Gastroesophageal sphincter (tissue), 4 donors: ENCODE measurements around the gene ARHGAP22. TPM values are rescaled to one million over a fixed set of nuclear protein-coding genes. Genes with fewer than 3 reads are reported as not detected.
A peak's percentile ranks its signal among the peaks of the same experiment; 100 is the strongest.

ENCODE experiments used
- ATAC-seq: fragments of 150-250 bp; one replicate; pipeline ENCODE4 v1.9.1; 2016; ENCODE audit warnings: mild to moderate bottlenecking, moderate library complexity
- H3K27ac ChIP-seq, 4 donors: fragments of 200-600 bp; sonication (generic) in 3 of 4; 1 replicate in 3 of 4; 2 replicates in 1 of 4; pipeline ENCODE4 v1.5.1; 2016 to 2019
- H3K27me3 ChIP-seq: fragments of 200-600 bp; sonication (generic); one replicate; pipeline ENCODE4 v1.5.1; 2019
- H3K36me3 ChIP-seq, 2 donors: fragments of 200-600 bp; sonication (generic); one replicate each; pipeline ENCODE4 v1.5.1; 2019; ENCODE audit warnings: control low read depth in 1 of 2
- H3K4me1 ChIP-seq, 3 donors: fragments of 200-600 bp; sonication (generic); 1 replicate in 2 of 3; 2 replicates in 1 of 3; pipeline ENCODE4 v1.5.1; 2016 to 2019; ENCODE audit warnings: control low read depth in 2 of 3
- H3K4me3 ChIP-seq, 2 donors: fragments of 200-600 bp; sonication (generic); one replicate each; pipeline ENCODE4 v1.5.1; 2019; ENCODE audit warnings: mild to moderate bottlenecking in 1 of 2, moderate library complexity in 1 of 2
- H3K9me3 ChIP-seq, 3 donors: fragments of 200-600 bp; sonication (generic); one replicate each; pipeline ENCODE4 v1.5.1; 2017 to 2019; ENCODE audit warnings: control low read depth in 2 of 3
- EP300 ChIP-seq: sonication (generic); formaldehyde crosslinking; IDR thresholded peaks from one replicate; pipeline ENCODE4 v1.6.1; 2017; ENCODE audit warnings: antibody characterized with exemption, mild to moderate bottlenecking
- POLR2A ChIP-seq, 2 donors: fragments of 450-650 bp; IDR thresholded peaks; one replicate each; pipeline ENCODE4 v1.6.1; 2017; ENCODE audit warnings: antibody characterized with exemption in 2 of 2, mild to moderate bottlenecking in 2 of 2, moderate library complexity in 1 of 2
- POLR2AphosphoS5 ChIP-seq: sonication (generic); formaldehyde crosslinking; IDR thresholded peaks from one replicate; pipeline ENCODE4 v1.6.1; 2017; ENCODE audit warnings: antibody characterized with exemption
- WGBS, 2 donors: methylation state at CpG; one replicate each; pipeline ENCODE4 v1.1.5; 2018; ENCODE audit warnings: low coverage in 1 of 2; 5-methylcytosine and 5-hydroxymethylcytosine counted together
- total RNA-seq, 4 donors: library from RNA; depleted of rRNA; stranded (reverse); fragments of >200 nt; gene quantifications; one replicate each; pipeline ENCODE4 v1.1.0, GENCODE V29; 2016
- TF ChIP-seq, protein P1 (sequence below), 4 experiments: fragments of 200-600 bp in 2 of 4; fragments of 450-650 bp in 2 of 4; sonication (generic) in 1 of 4; IDR thresholded peaks; one replicate each; pipeline ENCODE4 v1.5.1; 2017 to 2019; ENCODE audit warnings: antibody characterized with exemption in 4 of 4, mild to moderate bottlenecking in 2 of 4, moderate library complexity in 2 of 4

The ARHGAP22 gene
- total RNA-seq, 4 donors from 2014 or later: 4.2 to 5.8 (median 5.1) TPM

DNA sequence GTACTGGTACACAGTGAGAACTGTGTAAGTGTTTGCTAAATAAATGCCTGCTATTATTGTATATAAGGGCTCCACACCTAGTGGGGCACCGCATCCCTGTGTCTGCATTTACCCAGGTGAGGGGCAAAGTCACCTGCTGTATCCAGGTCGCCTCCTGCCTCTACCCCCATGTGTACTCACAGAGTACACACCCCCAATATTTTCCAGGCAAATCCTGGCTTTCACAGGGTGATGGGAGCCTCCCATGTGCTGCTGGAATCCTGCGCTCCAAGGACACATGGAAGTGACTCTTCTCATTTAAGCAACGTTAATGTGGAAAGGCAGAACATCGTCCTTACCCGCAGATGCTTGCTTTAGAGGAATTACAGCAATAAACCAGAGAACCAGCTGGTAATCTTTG, 48.2 kb downstream of the ARHGAP22 start:
- no peak for ATAC-seq
- Histone ChIP-seq H3K27me3 (no peaks in the 10 kb centered on the region), H3K4me1 (peaks cover 0 to 33% (median 0%) of the 10 kb centered on the region in 3 donors), H3K4me3 (no peak overlapping the region), H3K27ac (no peak overlapping the region), H3K36me3 (no peaks in the 10 kb centered on the region), H3K9me3 (no peaks in the 10 kb centered on the region)
- WGBS, 2 donors: 100% methylated on average over 2 to 5 of the region's 6 CpGs
- TF ChIP-seq POLR2AphosphoS5 (no peak), EP300 (no peak), POLR2A (IDR thresholded peaks at IDR 0.05) (no peak)
- TF ChIP-seq, protein P1, sequence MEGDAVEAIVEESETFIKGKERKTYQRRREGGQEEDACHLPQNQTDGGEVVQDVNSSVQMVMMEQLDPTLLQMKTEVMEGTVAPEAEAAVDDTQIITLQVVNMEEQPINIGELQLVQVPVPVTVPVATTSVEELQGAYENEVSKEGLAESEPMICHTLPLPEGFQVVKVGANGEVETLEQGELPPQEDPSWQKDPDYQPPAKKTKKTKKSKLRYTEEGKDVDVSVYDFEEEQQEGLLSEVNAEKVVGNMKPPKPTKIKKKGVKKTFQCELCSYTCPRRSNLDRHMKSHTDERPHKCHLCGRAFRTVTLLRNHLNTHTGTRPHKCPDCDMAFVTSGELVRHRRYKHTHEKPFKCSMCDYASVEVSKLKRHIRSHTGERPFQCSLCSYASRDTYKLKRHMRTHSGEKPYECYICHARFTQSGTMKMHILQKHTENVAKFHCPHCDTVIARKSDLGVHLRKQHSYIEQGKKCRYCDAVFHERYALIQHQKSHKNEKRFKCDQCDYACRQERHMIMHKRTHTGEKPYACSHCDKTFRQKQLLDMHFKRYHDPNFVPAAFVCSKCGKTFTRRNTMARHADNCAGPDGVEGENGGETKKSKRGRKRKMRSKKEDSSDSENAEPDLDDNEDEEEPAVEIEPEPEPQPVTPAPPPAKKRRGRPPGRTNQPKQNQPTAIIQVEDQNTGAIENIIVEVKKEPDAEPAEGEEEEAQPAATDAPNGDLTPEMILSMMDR (IDR thresholded peaks at IDR 0.05): no peak

DNA sequence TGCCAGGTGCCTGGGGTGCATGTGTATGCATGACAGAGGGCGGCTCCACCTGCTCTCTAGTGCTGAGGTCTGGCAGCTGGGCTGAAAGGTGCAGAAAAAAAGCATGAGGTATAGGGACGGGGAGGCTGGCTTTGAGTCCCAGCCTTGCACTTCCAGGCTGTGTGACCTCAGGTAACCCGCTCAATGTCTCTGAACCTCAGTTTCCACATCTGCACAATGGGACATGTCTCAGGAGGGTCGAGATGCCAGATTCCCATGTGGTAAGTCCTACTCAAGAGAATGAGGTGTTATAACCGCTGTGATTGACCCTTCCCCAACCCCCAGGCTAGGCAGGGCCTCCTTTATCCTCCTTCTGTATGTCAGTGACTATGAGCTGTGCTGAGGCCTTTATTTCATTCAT, 48.8 kb downstream of the ARHGAP22 start:
- TF ChIP-seq EP300 (no peak), POLR2A (IDR thresholded peaks at IDR 0.05) (no peak)
- TF ChIP-seq, protein P1 (IDR thresholded peaks at IDR 0.05): no peak
- no peak overlapping the region for H3K4me3 ChIP-seq
- H3K27ac ChIP-seq: no peak overlapping the region
- H3K4me1 ChIP-seq: peaks cover 0 to 36% (median 0%) of the 10 kb centered on the region in 3 donors
- no peaks in the 10 kb centered on the region for H3K36me3 ChIP-seq
- H3K9me3 ChIP-seq: no peaks in the 10 kb centered on the region
- WGBS, 2 donors: 100% methylated on average over 4 of the region's 5 CpGs; no CpG with 5 or more reads in 1 of the 2 donors
- no peak for ATAC-seq
- H3K27me3 ChIP-seq: no peaks in the 10 kb centered on the region

DNA sequence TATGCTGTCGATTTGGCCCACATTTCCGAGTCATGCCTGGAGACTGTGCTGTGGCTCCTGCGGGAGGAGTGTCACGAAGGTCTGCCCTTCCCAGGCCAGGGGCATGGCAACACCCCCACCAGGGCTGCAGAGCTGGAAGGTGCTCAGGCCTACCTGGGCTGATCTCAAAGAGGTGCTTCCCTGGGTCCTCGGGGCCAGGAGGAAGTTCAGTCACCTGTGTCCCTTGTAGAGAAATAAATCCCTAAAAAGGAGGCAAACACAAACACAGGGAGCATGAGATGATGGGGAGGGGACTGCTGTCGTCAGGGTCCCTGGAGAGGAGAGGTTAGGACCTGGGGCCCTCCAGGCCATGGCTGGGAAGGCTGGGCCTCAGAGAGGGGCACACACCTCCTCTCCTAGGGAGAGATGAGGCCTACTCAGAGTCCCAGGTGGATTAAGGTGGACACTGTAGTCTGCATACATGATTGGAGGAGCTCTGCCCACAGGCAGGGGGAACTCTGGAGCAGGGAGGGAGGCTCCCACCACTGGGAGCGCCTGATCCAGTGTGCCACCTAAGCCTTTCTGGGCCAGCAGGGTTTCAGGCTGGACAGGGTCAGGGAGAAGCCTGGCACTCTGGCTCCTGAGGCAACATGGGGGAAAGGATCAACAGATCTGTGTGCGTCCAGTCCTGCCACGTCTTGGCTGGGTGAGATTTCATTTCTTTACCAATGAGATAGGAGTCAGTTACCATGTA, 49.4 kb downstream of the ARHGAP22 start:
- WGBS, 2 donors: no CpG with 5 or more reads among the region's 9 CpGs
- no peak for ATAC-seq
- Histone ChIP-seq H3K4me1 (peaks cover 0 to 36% (median 0%) of the 10 kb centered on the region in 3 donors), H3K27ac (peak overlapping the region in 2 of 4 donors; percentile 31 to 33), H3K36me3 (no peaks in the 10 kb centered on the region), H3K27me3 (no peaks in the 10 kb centered on the region), H3K9me3 (no peaks in the 10 kb centered on the region), H3K4me3 (no peak overlapping the region)
- no peak for TF ChIP-seq POLR2A (IDR thresholded peaks at IDR 0.05)
- TF ChIP-seq, protein P1 (IDR thresholded peaks at IDR 0.05): no peak
- no peak for TF ChIP-seq EP300
- no peak for TF ChIP-seq POLR2AphosphoS5

DNA sequence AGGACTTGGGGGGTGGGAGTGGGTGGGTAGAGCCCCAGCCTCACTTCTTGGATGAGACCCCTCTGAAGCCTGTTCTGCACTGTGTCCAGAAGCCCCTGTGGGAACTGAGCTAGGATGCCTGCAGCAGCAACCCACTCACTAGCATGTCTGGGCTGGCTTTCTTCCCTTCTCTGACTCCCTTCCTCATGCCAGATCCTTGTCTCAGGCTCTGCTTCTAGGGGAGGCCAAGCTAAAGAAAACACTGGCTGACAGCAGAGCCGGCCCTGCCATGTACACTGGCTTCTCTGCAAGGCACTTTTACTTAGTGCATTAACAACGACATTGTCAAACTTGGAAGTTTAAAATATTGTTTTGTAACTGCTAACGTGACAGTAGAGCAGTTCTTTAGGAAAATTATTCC, 50.2 kb downstream of the ARHGAP22 start:
- Histone ChIP-seq H3K27ac (peak overlapping the region in 1 of 4 donors; percentile 33), H3K9me3 (no peaks in the 10 kb centered on the region), H3K4me1 (peaks cover 0 to 36% (median 0%) of the 10 kb centered on the region in 3 donors), H3K36me3 (no peaks in the 10 kb centered on the region), H3K27me3 (no peaks in the 10 kb centered on the region), H3K4me3 (no peak overlapping the region)
- no peak for ATAC-seq
- WGBS, 2 donors: 24 to 26% methylated on average over 3 of the region's 3 CpGs
- TF ChIP-seq POLR2A (IDR thresholded peaks at IDR 0.05): no peak
- TF ChIP-seq EP300: no peak
- no peak for TF ChIP-seq POLR2AphosphoS5
- TF ChIP-seq, protein P1 (IDR thresholded peaks at IDR 0.05): no peak

DNA sequence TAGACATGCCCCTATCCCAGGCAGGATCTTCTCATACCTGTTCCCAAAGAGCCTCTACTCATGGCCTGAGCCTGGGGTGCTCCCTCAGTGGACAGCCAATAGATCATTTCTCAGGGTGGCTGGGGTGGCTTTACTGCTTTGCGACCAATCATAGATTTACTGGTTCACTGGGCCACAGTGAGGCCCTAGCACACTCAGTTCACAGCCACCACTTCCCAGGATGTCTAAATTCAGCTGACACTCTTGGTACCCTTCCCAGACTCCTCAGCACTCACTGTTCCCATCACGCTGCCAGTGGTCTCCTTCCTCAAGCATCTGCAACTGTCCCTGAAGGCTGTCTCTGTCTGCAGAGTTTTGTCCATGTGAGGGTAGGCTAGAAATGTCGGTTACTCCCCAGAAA, 50.6 kb downstream of the ARHGAP22 start:
- TF ChIP-seq POLR2AphosphoS5 (no peak), EP300 (no peak), POLR2A (IDR thresholded peaks at IDR 0.05) (no peak)
- TF ChIP-seq, protein P1 (IDR thresholded peaks at IDR 0.05): no peak
- Histone ChIP-seq H3K27me3 (no peaks in the 10 kb centered on the region), H3K27ac (peak overlapping the region in 1 of 4 donors; percentile 33), H3K4me1 (peaks cover 0 to 36% (median 0%) of the 10 kb centered on the region in 3 donors), H3K9me3 (no peaks in the 10 kb centered on the region), H3K4me3 (no peak overlapping the region), H3K36me3 (no peaks in the 10 kb centered on the region)
- 75% methylated on average over 2 of the region's 3 CpGs; no CpG with 5 or more reads in 1 of the 2 donors for WGBS, 2 donors
- ATAC-seq: no peak
